ENCODE data around the gene ACTL10. TPM values are rescaled to one million over a fixed set of nuclear protein-coding genes. Genes with fewer than 3 reads are reported as not detected.

ACTL10 gene
- total RNA-seq, 1 experiment from 2014 or later, result 1.3 TPM

GRCh38 chr20:33686984-33687366, 20.2 kb downstream of the ACTL10 start:
- POLR2A ChIA-PET, result no interaction called here

GRCh38 chr20:33687370-33687915, 20.7 kb downstream of the ACTL10 start:
- Mint-ChIP-seq H3K36me3 (no peaks in the 10 kb centered on the region), H3K4me1 (peaks cover 24% of the 10 kb centered on the region), H3K27ac (no peak overlapping the region), H3K4me3 (no peak overlapping the region), H3K27me3 (ENCODE audit: low read depth) (peaks cover 30% of the 10 kb centered on the region), H3K9me3 (no peaks in the 10 kb centered on the region)
- no peak for DNase-seq (ENCODE audit: low spot score)
- TF ChIP-seq AR (CRISPR knock-in tag; IDR thresholded peaks at IDR 0.05), result no peak
- no peak for TF ChIP-seq NR1H2 (CRISPR knock-in tag; IDR thresholded peaks at IDR 0.05)
- no peak for TF ChIP-seq ZNF281 (CRISPR knock-in tag; IDR thresholded peaks at IDR 0.05)
- TF ChIP-seq NFATC4 (CRISPR knock-in tag; IDR thresholded peaks at IDR 0.05), result no peak
- TF ChIP-seq IRF1 (CRISPR knock-in tag; IDR thresholded peaks at IDR 0.05), result no peak
- ChIA-PET POLR2A (no interaction called here), CTCF (interaction anchor here (0.6 to 1.7 kb wide), 7 partner anchors 19 to 215 kb away, joined by 3 to 7 read pairs (median 4); partner anchors contain the start of genes ACTL10 and ZNF341)
- no peak for ATAC-seq

More at GRCh38 chr20:33686984-33687366, 20.2 kb downstream of the ACTL10 start:
- peak overlapping the region; percentile 85 for H3K27ac Mint-ChIP-seq
- peaks cover 25% of the 10 kb centered on the region for H3K4me1 Mint-ChIP-seq
- TF ChIP-seq FOXP4 (CRISPR knock-in tag; IDR thresholded peaks at IDR 0.05) (no peak), FOXK1 (CRISPR knock-in tag; IDR thresholded peaks at IDR 0.05) (no peak), SMAD4 (CRISPR knock-in tag; IDR thresholded peaks at IDR 0.05) (no peak), RELA (CRISPR knock-in tag; IDR thresholded peaks at IDR 0.05; ENCODE audit: borderline replicate concordance) (no peak), ZNF263 (CRISPR knock-in tag; IDR thresholded peaks at IDR 0.05; ENCODE audit: low read depth) (no peak)
- no peak for ATAC-seq
- H3K4me3 Mint-ChIP-seq, result peak overlapping the region; percentile 60
- DNase-seq (ENCODE audit: low spot score), result no peak
- peaks cover 30% of the 10 kb centered on the region for H3K27me3 Mint-ChIP-seq (ENCODE audit: low read depth)
- H3K9me3 Mint-ChIP-seq, result no peaks in the 10 kb centered on the region
- CTCF ChIA-PET, result interaction anchor here (0.6 to 1.7 kb wide), 7 partner anchors 19 to 216 kb away, joined by 3 to 7 read pairs (median 4); partner anchors contain the start of genes ACTL10, PXMP4 and ZNF341
- H3K36me3 Mint-ChIP-seq, result no peaks in the 10 kb centered on the region

- ChIA-PET CTCF (interaction anchor here (1.0 to 1.7 kb wide), 2 partner anchors 20 to 22 kb away, joined by 4 to 7 read pairs; partner anchors contain the start of gene ACTL10), POLR2A (no interaction called here)
- Mint-ChIP-seq H3K4me1 (peaks cover 25% of the 10 kb centered on the region), H3K9me3 (no peaks in the 10 kb centered on the region), H3K36me3 (no peaks in the 10 kb centered on the region), H3K27ac (no peak overlapping the region), H3K4me3 (no peak overlapping the region), H3K27me3 (ENCODE audit: low read depth) (peaks cover 30% of the 10 kb centered on the region)
- ATAC-seq (no peak), DNase-seq (ENCODE audit: low spot score) (no peak)
- TF ChIP-seq ZNF219 (CRISPR knock-in tag; IDR thresholded peaks at IDR 0.05; ENCODE audit: borderline replicate concordance), result no peak
- TF ChIP-seq ATF3 (CRISPR knock-in tag; conservative IDR thresholded peaks at IDR 0.05), result no peak
- no peak for TF ChIP-seq ZMAT4 (CRISPR knock-in tag; IDR thresholded peaks at IDR 0.05)
- TF ChIP-seq USF2 (CRISPR knock-in tag; IDR thresholded peaks at IDR 0.05), result no peak
- no peak for TF ChIP-seq SMAD3 (CRISPR knock-in tag; IDR thresholded peaks at IDR 0.05; ENCODE audit: borderline replicate concordance)
Observed at GRCh38 chr20:33687993-33688937, 21.5 kb downstream of the ACTL10 start.

All from WTC11 (cell line).